GM11168 (cell line): ENCODE measurements around the gene BTG2.
"Not testable (repeated sequence)": the region's sequence is repeated elsewhere in the genome, so short reads cannot be mapped to it uniquely, and the experiment has no call there.

ENCODE experiments used
- in situ Hi-C: fragments of 300-500 bp; cut with MboI; formaldehyde crosslinking; loops from one replicate; pipeline ENCODE4 v1.12.0; 2022; ENCODE audit warnings: low sequenced_read_pairs; ENCODE audit not compliant: unreplicated experiment

BTG2 gene

DNA sequence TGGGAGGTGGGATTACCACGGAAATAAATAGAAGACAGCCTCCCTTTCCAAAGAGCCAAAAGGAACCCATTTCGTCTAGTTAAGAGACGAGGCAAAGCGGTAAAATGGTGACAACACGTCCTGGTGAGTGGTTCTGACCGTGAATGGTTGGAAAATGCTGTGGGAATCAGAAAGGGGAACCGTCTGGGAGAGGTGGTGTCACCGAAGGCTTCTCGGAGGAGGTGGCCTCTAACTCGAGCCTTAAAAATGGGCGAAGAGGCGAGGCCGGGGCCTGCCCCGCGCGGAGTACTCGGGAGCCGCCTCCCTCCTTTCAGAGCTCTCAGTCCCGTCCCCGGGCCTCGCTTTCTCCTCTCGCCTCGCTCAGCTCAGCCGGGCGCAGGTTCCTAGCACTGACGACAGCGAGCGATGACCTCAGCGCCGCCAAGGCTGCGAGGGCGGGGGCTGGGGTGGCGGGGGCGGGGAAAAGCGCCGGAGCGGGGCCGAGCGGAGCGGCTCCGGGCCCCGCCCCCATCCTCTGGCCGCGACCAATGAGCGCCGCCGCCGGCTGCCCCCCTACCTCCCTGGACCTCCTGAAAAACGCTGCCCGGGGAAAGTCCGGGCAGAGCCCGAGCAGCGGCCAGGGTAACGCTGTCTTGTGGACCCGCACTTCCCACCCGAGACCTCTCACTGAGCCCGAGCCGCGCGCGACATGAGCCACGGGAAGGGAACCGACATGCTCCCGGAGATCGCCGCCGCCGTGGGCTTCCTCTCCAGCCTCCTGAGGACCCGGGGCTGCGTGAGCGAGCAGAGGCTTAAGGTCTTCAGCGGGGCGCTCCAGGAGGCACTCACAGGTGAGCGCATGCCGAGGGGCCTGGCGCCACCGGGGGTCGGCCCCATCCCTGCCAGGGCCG is at the start of gene BTG2:
BTG2 (plus strand) TSS at position 601 of the 890 bp plus-strand sequence; CDS start at position 689, 88 bp downstream.
- in situ Hi-C loops: no loop called here

- in situ Hi-C loops: not testable (repeated sequence)
Observed at GRCh38 chr1:203256636-203257035, 48.7 kb upstream of the BTG2 start.

- in situ Hi-C loops: loop anchor here (10.0 kb wide), 1 partner anchor 181 kb away; no protein-coding TSS in a partner anchor
Observed at GRCh38 chr1:203263496-203263895, 41.8 kb upstream of the BTG2 start.

DNA sequence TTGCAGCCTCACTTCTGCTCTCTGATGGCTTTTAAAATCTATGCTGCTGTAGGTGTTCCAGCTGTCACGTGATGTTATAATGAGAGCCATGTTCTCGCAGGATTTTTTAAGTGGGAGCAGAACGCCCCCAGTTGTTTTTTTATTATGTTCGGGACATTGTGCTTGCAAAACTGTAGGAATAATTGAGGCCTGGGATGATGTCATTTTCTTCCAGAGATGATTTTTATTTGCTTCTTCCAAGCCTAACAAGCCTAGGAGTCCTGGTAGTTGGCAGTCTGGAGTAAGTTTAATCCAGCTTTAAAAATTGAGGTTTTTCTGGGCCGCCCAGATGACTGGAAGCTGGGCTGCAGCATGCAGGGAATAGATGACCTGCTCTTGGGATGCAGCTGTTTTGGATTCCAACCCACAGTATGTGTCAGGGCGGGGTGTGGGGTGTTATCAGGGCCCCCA is 41.2 kb upstream of the BTG2 start:
- in situ Hi-C loops: loop anchor here (10.0 kb wide), 1 partner anchor 181 kb away; no protein-coding TSS in a partner anchor

- in situ Hi-C loops: loop anchor here (5.0 to 10.0 kb wide), 2 partner anchors 179 to 222 kb away; no protein-coding TSS in a partner anchor
Observed at GRCh38 chr1:203265541-203265940, 39.8 kb upstream of the BTG2 start.

DNA sequence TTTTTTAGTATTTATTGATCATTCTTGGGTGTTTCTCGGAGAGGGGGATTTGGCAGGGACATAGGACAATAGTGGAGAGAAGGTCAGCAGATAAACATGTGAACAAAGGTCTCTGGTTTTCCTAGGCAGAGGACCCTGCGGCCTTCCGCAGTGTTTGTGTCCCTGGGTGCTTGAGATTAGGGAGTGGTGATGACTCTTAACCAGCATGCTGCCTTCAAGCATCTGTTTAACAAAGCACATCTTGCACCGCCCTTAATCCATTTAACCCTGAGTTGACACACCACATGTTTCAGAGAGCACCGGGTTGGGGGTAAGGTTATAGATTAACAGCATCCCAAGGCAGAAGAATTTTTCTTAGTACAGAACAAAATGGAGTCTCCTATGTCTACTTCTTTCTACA is 39.2 kb upstream of the BTG2 start:
- in situ Hi-C loops: loop anchor here (5.0 to 10.0 kb wide), 2 partner anchors 179 to 221 kb away; no protein-coding TSS in a partner anchor

- in situ Hi-C loops: loop anchor here (5.0 to 10.0 kb wide), 2 partner anchors 177 to 220 kb away; no protein-coding TSS in a partner anchor
Observed at GRCh38 chr1:203267347-203267846, 37.9 kb upstream of the BTG2 start.

- in situ Hi-C loops: loop anchor here (5.0 to 10.0 kb wide), 2 partner anchors 177 to 219 kb away; no protein-coding TSS in a partner anchor
Observed at GRCh38 chr1:203267912-203268311, 37.4 kb upstream of the BTG2 start.

- in situ Hi-C loops: loop anchor here (5.0 to 10.0 kb wide), 2 partner anchors 176 to 218 kb away; no protein-coding TSS in a partner anchor
Observed at GRCh38 chr1:203268901-203269653, 36.2 kb upstream of the BTG2 start.

- in situ Hi-C loops: loop anchor here (5.0 to 10.0 kb wide), 3 partner anchors 68 to 218 kb away; no protein-coding TSS in a partner anchor
Observed at GRCh38 chr1:203269654-203270020, 35.7 kb upstream of the BTG2 start.

- in situ Hi-C loops: loop anchor here (5.0 kb wide), 1 partner anchor 67 kb away; no protein-coding TSS in a partner anchor
Observed at GRCh38 chr1:203270448-203270847, 34.9 kb upstream of the BTG2 start.

DNA sequence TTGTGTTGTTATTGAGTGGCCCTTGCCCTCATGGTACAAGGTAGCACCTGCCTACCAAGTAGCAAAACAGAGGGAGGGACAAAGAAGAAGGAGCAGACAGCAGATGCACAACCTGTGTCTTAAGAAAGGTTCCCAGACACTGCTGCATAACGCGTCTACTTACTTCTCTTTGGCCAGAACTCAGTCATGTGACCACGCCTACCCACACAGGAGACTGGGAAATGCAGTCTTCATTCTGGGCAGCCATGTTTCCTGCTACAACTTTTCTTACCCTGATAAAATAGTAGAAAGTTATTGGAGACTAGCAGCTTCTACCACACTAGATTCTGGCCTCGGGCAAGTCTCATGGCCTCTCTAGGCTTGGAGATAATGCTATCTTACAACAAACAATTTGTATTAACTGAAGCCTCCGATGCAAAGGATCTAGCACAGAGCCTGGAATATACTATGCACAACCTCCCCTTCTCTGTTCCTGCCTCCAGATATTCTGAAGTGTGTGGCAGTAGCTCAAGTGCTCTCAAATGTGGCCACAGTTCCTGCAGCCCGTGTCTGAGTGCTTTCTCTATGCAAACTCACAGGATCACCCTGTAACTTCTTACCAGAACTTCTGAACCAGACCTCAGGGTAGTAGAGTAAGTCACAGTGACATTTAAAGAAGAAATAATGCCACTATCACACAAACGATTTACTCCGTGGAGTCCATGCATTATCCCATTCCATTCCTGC is 34.1 kb upstream of the BTG2 start:
- in situ Hi-C loops: loop anchor here (5.0 kb wide), 1 partner anchor 66 kb away; no protein-coding TSS in a partner anchor

- in situ Hi-C loops: loop anchor here (5.0 kb wide), 1 partner anchor 65 kb away; no protein-coding TSS in a partner anchor
Observed at GRCh38 chr1:203271962-203272632, 33.2 kb upstream of the BTG2 start.

GRCh38 chr1:203272633-203273205 is 32.6 kb upstream of the BTG2 start:
- in situ Hi-C loops: loop anchor here (5.0 kb wide), 1 partner anchor 65 kb away; no protein-coding TSS in a partner anchor

GRCh38 chr1:203273206-203273868 is 32.0 kb upstream of the BTG2 start:
- in situ Hi-C loops: loop anchor here (5.0 kb wide), 1 partner anchor 64 kb away; no protein-coding TSS in a partner anchor

DNA sequence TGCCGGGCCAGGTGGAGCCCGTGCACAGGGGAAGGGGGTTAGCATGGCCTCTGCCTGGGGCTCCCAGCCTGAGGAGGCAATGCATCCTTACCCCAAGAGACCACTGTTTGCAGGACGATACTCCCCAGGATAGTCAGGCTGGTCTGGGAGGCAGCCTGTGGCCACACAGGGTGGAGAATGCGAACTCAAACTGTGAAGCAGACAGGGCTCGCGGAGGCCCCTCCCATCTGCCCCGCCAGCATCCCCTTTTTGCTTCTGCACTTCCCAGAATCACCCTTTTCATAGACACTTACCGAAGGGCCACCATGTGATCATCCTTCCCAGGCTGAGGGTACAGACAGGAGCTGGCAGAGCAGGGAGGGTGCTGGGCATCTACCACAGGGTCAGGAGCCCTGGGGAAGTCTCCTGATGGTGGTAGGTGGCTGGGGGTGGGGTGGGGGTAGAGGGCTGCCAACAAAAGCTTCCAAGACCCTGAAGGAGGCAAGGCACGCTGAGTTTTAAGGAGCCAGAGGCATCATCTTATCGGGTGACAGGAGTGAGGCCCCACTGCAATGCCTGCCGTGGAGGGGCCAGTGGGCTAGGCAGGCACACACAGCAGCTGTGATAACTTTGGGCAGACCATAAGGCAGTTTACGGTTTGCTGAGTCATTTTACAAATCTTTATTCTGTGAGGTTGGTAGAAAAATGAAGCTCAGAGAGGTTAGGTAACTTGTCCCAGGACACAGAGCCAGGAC is 31.3 kb upstream of the BTG2 start:
- in situ Hi-C loops: loop anchor here (5.0 kb wide), 1 partner anchor 63 kb away; no protein-coding TSS in a partner anchor
